Skeletal muscle satellite cell (primary cell): ENCODE data around the gene ZPBP2.
"Not testable (repeated sequence)": the region's sequence is repeated elsewhere in the genome, so short reads cannot be mapped to it uniquely, and the experiment has no call there.

ENCODE experiments used
- H3K27me3 ChIP-seq: 2 replicates; pipeline ENCODE4 v1.7.0; 2013; ENCODE audit warnings: low read length; ENCODE audit not compliant: control insufficient read depth, insufficient read depth
- H3K36me3 ChIP-seq: 2 replicates; pipeline ENCODE4 v1.7.0; 2013; ENCODE audit warnings: mild to moderate bottlenecking, control low read depth, low read length; ENCODE audit not compliant: insufficient read depth
- H3K4me1 ChIP-seq: 2 replicates; pipeline ENCODE4 v1.7.0; 2013; ENCODE audit warnings: low read length; ENCODE audit not compliant: control insufficient read depth, insufficient read depth
- H3K4me2 ChIP-seq: 2 replicates; pipeline ENCODE4 v1.7.0; 2013; ENCODE audit warnings: mild to moderate bottlenecking, low read length
- H3K4me3 ChIP-seq: 2 replicates; pipeline ENCODE4 v1.7.0; 2013; ENCODE audit warnings: low read length
- H3K9ac ChIP-seq: 2 replicates; pipeline ENCODE4 v1.7.0; 2013; ENCODE audit warnings: mild to moderate bottlenecking, low read depth, low read length, moderate library complexity
- H3K9me3 ChIP-seq: replicated peaks from 2 replicates; pipeline ENCODE4 v1.7.0; 2013; ENCODE audit warnings: mild to moderate bottlenecking, control low read depth, low read length

The ZPBP2 gene

DNA sequence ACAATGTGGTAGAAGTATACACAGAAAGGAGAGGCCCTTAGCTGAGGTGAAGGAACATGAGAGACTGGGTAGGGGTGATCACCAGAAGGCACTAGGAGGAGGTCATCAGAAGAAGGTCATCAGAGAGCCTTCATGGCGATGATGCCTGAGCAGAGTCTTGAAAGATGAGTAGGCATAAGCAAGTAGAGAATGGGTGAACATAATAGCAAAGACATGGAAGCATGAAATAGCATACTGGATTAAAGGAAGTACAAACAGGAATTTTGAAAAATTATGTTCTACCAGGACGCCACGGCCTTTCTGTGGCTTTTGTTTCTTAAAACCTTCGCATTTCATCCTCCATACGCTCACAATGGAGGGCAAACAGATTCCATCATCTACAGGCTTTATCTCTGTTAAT is 6.8 kb upstream of the ZPBP2 start:
- Histone ChIP-seq H3K4me1 (no peaks in the 10 kb centered on the region), H3K4me3 (no peak overlapping the region), H3K36me3 (no peaks in the 10 kb centered on the region), H3K9me3 (no peaks in the 10 kb centered on the region), H3K9ac (no peak overlapping the region), H3K27me3 (peaks cover 84% of the 10 kb centered on the region), H3K4me2 (no peak overlapping the region)

DNA sequence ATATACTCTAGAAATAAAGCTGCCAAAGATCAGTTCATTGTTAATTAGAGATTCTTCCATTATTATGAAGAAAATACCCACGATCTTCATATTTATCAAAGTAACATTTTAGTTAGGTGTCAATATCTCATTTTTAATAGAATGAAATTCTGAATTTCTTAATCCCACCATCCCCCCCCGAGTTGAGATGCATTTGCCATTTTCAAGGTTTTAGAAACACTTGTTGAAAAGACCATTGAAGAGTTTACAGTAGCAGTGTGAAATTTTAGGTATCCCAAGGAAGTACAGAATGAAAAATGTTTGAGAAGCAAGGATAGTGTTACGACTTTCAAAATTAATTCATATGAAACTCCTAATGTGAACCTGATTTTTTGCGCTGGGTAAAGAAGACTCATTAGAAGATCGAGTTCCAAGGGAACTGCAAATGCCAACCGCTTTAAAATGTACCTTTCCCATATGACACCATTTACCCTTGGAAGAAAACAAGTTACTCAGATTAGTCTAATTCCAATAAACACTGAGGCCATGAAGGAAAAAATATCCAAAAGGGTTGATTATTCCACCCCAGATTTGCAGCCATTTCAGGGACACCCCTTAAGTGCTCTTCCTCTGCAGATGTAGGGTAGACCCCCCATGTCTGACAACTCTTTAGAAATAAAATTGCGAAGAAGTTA is 4.6 kb upstream of the ZPBP2 start:
- Histone ChIP-seq H3K4me3 (no peak overlapping the region), H3K27me3 (peaks cover 90% of the 10 kb centered on the region), H3K9me3 (peaks cover 2% of the 10 kb centered on the region), H3K4me1 (no peaks in the 10 kb centered on the region), H3K9ac (no peak overlapping the region), H3K36me3 (no peaks in the 10 kb centered on the region), H3K4me2 (no peak overlapping the region)

DNA sequence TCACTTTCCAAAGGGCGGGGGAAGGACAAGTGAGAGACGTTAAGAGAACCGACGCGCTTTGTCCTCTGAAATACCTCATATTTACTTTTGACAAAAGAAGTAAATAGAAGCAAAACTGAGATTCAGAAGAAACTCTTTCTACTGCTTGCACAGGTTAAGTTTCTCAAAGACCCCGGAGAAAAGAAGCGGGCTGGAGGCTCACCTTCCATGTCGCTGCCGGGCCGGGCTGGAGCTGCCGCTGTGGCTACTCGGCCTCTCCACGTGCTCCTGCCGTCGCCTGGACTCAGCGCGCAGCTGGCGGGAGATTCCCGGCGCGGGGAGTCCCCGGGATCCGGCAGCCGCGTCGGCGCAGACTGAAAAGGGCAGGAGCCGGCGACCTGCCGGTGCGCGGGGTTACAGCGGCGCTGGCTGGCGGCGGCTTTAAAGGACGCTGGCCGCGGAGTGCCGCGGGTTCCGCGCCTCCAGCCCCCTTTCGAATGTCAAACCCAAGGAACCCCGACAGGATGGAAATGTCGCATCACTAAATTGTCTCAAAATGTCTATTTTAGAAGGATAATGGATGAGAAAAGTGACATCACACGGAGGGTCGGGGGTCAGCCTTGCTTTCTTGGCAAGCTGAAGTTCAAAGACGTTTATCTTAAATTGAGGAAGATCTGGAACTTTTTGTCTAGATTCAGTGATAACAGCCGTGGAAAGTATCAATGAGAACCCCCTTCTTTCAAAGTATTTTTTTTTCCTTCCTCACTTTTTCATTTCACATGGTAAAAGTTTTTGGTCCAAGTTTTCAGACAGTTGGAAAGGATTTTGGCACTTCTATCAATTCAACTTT is 3.9 kb upstream of the ZPBP2 start, which contains the start of gene IKZF3:
Gene IKZF3, minus strand, starts transcription at position 395 of the 829 bp plus-strand sequence. Its CDS starts 186 bp downstream, at position 209.
- Histone ChIP-seq H3K9ac (no peak within 1 kb of the TSS), H3K4me2 (peak within 1 kb of the TSS; percentile 13), H3K27me3 (peaks cover 94% of the 10 kb centered on the region), H3K9me3 (peaks cover 6% of the 10 kb centered on the region), H3K4me3 (no peak within 1 kb of the TSS), H3K36me3 (no peaks in the 10 kb centered on the region), H3K4me1 (no peaks in the 10 kb centered on the region)

DNA sequence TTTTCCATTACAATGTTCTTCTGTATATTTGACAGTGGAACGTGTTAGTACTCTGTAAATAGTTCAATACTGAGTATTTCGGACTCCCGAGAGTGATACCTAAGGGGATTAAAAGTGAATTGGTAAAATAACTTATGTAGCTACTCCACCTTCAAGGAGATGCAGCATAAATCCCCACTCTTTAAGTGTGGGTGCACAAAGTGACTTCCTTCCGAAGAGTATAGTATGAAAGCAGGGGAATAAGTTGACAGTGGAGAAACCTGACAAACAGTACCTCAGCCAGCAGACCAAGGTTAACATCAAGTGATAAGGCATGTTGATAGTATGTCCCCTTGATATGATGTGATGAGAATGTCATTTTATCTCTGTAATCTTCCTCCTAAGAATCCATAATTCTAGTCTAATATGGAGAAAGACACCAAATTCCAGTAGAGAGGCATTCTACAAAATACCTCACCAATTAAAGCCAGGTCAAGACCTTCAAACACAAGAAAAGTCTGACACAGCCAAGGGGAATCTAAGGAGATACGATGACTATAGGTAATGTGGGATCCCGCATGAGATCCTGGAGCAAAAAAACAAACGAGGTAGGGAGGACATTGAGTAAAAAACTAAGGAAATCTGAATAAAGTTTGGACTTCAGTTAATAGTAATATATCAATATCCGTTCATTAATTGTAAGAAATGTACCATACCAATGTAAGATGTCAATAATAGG is 1.8 kb upstream of the ZPBP2 start:
- Histone ChIP-seq H3K4me3 (no peak overlapping the region), H3K9ac (no peak overlapping the region), H3K27me3 (peaks cover 87% of the 10 kb centered on the region), H3K9me3 (peaks cover 6% of the 10 kb centered on the region), H3K4me2 (no peak overlapping the region), H3K4me1 (no peaks in the 10 kb centered on the region), H3K36me3 (no peaks in the 10 kb centered on the region)

DNA sequence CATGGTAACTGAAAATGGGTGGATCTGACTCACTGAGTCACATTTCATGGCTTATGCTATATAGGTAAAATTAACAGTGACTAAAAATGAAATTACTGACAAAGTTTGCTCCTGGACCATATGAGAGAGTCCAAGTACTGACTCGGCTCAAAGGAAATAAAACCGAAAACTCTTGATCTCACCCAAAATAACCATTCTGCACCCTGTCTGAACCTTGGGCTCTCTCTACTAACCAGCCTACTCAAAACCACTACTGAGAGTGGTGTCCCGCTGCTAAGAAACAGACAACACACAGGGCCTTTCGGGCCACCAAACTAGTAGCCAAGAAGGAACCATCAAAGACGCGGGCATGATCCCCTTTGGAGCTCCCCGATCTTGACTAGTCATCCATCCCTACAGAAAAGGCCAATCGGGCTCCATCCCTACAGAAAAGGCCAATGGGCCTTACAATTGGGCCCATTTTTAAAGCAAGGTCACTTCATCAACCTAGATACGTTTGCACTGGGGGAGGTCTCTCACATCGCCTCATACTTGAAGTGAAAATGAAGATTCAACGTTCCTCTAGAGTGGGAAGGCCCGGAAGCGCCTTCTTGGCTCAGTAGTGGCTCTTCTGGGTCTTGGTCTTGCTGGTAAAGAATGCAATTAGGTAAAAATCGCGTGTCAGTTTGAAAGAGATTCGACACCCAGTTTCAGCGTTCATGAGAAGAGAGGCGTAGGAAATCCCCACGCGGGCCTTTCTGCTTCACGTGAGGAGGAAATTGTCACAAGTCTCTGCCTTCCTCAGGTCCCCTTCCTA is 720 bp upstream of the ZPBP2 start:
- H3K9me3 ChIP-seq, result peaks cover 6% of the 10 kb centered on the region
- no peaks in the 10 kb centered on the region for H3K36me3 ChIP-seq
- H3K4me2 ChIP-seq, result no peak overlapping the region
- peaks cover 87% of the 10 kb centered on the region for H3K27me3 ChIP-seq
- no peak overlapping the region for H3K4me3 ChIP-seq
- no peak overlapping the region for H3K9ac ChIP-seq
- H3K4me1 ChIP-seq, result no peaks in the 10 kb centered on the region

DNA sequence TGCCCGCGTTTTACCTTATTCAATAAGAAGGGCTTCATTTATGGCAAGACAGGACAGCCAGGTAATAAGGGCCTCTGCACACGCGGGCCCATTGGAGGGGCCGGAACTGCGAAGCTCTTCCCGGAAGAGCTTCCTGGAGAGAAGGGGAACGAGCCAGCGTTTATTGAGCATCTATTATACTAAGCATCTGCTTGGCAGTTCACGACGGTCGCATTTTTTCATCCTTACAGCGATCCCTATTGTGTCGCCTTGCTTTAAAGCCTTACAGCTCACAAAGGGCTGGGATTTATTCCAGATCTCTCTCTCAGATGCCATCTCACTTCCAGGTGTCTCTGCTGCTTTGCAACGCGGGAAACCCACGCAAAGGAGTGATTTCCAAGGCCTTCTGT is 546 bp downstream of the ZPBP2 start:
- peaks cover 78% of the 10 kb centered on the region for H3K27me3 ChIP-seq
- H3K9me3 ChIP-seq, result peaks cover 6% of the 10 kb centered on the region
- no peak overlapping the region for H3K4me2 ChIP-seq
- H3K4me1 ChIP-seq, result no peaks in the 10 kb centered on the region
- H3K36me3 ChIP-seq, result no peaks in the 10 kb centered on the region
- no peak overlapping the region for H3K9ac ChIP-seq
- no peak overlapping the region for H3K4me3 ChIP-seq

DNA sequence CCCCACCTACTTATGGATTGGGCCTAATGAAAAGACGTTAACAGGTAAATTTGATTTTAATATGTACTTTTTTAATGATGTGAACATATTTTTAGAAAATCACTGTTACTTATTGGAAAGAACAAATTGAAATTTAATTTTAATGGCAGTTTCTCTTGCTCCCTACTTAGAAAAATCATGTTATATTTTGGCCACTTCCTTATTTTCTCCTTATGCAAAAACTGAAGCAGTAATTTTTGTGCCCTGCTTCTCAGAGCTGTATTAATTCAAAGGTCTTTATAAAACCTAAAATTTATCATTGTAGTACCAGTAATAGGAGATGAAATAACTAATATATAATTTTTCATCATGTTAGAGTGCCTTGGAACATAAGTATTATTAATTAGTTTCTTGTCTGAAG is 2.8 kb downstream of the ZPBP2 start:
- no peak overlapping the region for H3K4me2 ChIP-seq
- H3K27me3 ChIP-seq, result peaks cover 63% of the 10 kb centered on the region
- H3K9ac ChIP-seq, result no peak overlapping the region
- H3K9me3 ChIP-seq, result peaks cover 6% of the 10 kb centered on the region
- H3K36me3 ChIP-seq, result no peaks in the 10 kb centered on the region
- no peaks in the 10 kb centered on the region for H3K4me1 ChIP-seq
- H3K4me3 ChIP-seq, result no peak overlapping the region

DNA sequence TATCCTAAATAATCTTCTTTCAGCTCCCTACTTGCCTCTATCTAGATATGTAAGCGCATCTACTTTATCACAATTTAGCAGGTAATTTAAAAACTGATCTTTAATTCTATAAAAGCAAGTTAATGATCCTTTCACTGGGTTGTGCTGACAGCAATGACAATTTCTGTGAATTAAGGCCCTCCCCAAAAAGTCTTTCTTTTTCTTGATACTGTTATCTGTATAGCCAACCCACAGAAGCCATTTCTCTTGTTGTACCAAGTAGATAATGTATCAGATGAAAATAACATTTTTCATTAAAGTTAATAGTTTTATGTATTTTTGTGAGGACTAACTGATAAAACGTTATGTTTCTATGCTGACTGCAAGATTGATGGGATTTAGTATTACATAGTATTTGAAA is 3.8 kb downstream of the ZPBP2 start:
- Histone ChIP-seq H3K4me2 (no peak overlapping the region), H3K4me3 (no peak overlapping the region), H3K9me3 (peaks cover 6% of the 10 kb centered on the region), H3K27me3 (peaks cover 61% of the 10 kb centered on the region), H3K4me1 (no peaks in the 10 kb centered on the region), H3K9ac (no peak overlapping the region), H3K36me3 (no peaks in the 10 kb centered on the region)

DNA sequence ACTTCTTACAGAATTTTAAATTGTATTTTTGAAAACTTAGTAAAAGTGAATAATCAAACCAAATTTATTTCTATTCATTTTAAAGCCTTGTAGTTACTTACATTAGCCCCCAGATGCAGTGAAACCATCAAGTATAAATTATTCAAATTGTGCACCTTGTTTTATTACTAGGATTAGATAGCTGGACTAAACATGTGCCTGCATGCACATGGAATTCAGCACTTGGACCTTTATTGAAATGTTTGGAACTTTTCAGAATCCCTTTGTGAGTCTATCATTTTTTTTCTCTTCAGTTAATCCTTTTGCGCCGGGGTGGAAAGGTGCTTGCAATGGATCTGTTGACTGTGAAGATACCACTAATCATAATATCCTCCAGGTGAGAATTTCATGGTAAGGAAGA is 4.7 kb downstream of the ZPBP2 start:
- Histone ChIP-seq H3K4me2 (no peak overlapping the region), H3K9ac (no peak overlapping the region), H3K9me3 (peaks cover 6% of the 10 kb centered on the region), H3K4me3 (no peak overlapping the region), H3K27me3 (peaks cover 61% of the 10 kb centered on the region), H3K36me3 (no peaks in the 10 kb centered on the region), H3K4me1 (no peaks in the 10 kb centered on the region)

DNA sequence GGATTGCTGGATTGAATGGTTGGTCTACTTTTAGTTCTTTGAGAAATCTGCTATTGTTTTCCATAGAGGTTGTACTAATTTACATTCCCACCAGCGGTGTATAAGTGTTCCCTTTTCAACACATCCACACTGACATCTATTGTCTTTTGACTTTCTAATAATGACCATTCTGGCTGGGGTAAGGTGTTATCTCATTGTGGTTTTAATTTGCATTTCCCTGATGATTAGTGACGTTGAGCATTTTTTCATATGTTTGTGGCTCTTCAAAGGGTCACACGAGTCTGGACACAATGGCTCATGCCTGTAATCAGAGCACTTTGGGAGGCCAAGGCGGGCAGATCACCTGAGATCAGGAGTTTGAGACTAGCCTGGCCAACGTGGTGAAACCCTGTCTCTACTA is 18.1 kb downstream of the ZPBP2 start:
- not testable (repeated sequence) for H3K36me3 ChIP-seq, H3K4me2 ChIP-seq, H3K9me3 ChIP-seq, H3K4me1 ChIP-seq, H3K9ac ChIP-seq, H3K4me3 ChIP-seq
- peaks cover 51% of the 10 kb centered on the region for H3K27me3 ChIP-seq

DNA sequence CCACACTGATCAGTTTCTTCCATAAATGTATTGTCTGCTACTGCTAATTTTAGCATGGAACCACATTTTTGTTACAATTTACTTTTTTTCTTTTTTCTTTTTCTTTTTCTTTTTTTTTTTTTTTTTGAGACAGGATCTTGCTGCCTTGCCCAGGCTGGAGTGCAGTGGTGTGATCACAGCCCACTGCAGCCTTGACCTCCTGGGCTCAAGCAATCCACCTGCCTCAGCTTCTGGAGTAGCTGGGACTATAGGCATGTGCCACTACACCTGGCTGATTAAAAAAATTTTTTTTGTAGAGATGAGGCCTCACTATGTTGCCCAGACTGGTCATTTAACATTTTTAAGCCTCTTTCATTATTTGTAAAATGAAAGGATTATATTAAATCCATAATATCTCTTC is 19.1 kb downstream of the ZPBP2 start:
- Histone ChIP-seq H3K27me3 (peaks cover 46% of the 10 kb centered on the region), H3K36me3 (no peaks in the 10 kb centered on the region), H3K4me1 (no peaks in the 10 kb centered on the region), H3K9ac (no peak overlapping the region), H3K4me3 (no peak overlapping the region), H3K4me2 (no peak overlapping the region), H3K9me3 (no peaks in the 10 kb centered on the region)
